ENCODE measurements around the gene SUSD6. TPM values are rescaled to one million over a fixed set of nuclear protein-coding genes. Genes with fewer than 3 reads are reported as not detected.
A peak's percentile ranks its signal among the peaks of the same experiment; 100 is the strongest.

Gene SUSD6
- total RNA-seq, 1 donor from 2014 or later = 49.0 TPM

DNA sequence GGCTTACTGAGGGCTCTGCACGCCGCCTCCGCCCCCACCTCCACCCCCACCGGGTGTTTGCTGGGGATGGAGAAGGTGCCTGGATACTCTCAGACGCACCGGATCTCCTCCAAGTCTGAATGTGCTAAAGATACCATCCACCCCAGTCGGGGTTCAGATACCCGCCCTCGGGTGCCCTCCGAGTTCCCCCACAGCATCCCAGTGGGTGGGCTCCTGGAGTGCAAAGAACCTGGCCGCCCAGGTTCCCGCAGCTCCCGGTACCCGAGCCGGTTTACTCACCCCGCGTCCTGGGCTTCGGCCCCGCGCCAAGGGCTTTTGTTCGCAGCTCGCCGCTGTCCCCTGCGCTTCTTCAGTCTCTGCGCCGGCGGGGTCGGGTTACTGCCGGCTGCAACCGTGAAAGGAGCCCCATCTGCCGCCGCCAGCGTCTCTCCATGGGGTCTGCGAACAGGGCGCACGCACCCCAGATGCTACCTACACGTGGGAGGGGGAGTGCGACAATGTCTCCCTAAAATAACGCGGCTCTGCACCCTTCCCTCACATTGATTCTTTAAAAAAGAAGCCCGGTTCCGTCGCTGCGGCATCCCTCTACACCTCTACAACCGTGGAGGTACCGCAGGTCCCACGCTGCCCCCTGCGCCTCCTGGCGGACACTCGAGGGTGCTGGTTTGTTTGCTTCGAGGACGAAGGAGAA is 37.0 kb upstream of the SUSD6 start, which contains the start of gene CCDC177:
CCDC177 (minus strand) TSS at position 609 of the 691 bp plus-strand sequence. CDS start 1,249 bp downstream, outside the sequence.
- DNase-seq (ENCODE audit: low read depth) = no peak
- Histone ChIP-seq H3K4me3 (ENCODE audit: low read depth, low read length) (no peak within 1 kb of the TSS), H3K27me3 (ENCODE audit: control insufficient read depth, insufficient read depth, low read length) (peaks cover 73% of the 10 kb centered on the region)

DNA sequence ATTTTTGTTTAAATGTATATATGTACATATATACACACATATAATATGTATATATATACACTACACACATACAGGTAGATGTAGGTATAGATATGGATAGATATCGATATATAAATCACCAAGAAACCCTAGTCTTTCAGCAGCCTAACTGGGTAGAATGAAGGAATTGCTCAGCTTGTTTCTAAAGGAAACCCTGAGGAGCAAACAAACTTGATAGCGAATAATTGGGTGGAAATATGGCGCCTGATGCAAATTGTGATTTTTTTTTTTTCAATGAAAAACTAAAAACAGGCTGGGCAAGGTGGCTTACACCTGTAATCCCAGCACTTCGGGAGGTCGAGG is 36.5 kb upstream of the SUSD6 start:
- DNase-seq (ENCODE audit: low read depth) = no peak
- TF ChIP-seq CTCF (IDR thresholded peaks at IDR 0.05; ENCODE audit: insufficient read depth, low read length, poor library complexity, severe bottlenecking) = no peak
- Histone ChIP-seq H3K27me3 (ENCODE audit: control insufficient read depth, insufficient read depth, low read length) (peaks cover 69% of the 10 kb centered on the region), H3K4me3 (ENCODE audit: low read depth, low read length) (no peak overlapping the region), H3K36me3 (ENCODE audit: control insufficient read depth, insufficient read depth, low read length) (no peaks in the 10 kb centered on the region)

More for the DNA sequence above, 37.0 kb upstream of the SUSD6 start, which contains the start of gene CCDC177:
- no peaks in the 10 kb centered on the region for H3K36me3 ChIP-seq (ENCODE audit: control insufficient read depth, insufficient read depth, low read length)
- TF ChIP-seq CTCF (IDR thresholded peaks at IDR 0.05; ENCODE audit: insufficient read depth, low read length, poor library complexity, severe bottlenecking) = peak; percentile 96

- no peak for DNase-seq (ENCODE audit: low read depth)
- no peaks in the 10 kb centered on the region for H3K36me3 ChIP-seq (ENCODE audit: control insufficient read depth, insufficient read depth, low read length)
- H3K27me3 ChIP-seq (ENCODE audit: control insufficient read depth, insufficient read depth, low read length) = peaks cover 31% of the 10 kb centered on the region
- no peak overlapping the region for H3K4me3 ChIP-seq (ENCODE audit: low read depth, low read length)
- no peak for TF ChIP-seq CTCF (IDR thresholded peaks at IDR 0.05; ENCODE audit: insufficient read depth, low read length, poor library complexity, severe bottlenecking)
Observed at GRCh38 chr14:69579476-69579875, 31.9 kb upstream of the SUSD6 start.

DNA sequence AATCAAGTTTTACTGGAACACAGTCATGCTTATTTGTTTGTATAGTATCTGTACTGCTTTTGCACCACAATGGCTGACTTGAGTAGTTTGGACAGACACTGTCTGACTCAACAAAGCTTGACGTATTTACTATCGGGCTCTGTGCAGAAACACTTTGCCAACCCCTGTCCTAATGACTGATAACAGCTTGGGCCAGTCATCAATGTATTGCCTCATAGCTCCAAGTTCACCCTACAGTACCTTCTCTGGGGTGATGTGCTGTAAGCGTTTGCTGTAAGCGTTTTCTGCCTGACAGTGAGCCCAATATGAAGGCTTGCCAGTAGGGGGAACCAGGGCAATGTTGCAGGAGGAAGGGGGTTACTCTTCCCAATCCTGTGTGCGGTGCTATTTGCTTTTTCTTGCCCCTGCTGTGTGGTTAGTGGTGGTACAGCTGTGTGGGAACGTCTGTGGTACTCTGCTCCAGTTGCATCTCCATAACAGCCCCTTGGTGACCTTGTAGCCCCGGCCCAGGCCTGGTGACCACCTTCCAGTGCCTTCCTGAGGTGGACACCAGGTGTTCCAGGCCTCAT is 31.3 kb upstream of the SUSD6 start:
- no peak overlapping the region for H3K4me3 ChIP-seq (ENCODE audit: low read depth, low read length)
- no peak for DNase-seq (ENCODE audit: low read depth)
- peaks cover 29% of the 10 kb centered on the region for H3K27me3 ChIP-seq (ENCODE audit: control insufficient read depth, insufficient read depth, low read length)
- TF ChIP-seq CTCF (IDR thresholded peaks at IDR 0.05; ENCODE audit: insufficient read depth, low read length, poor library complexity, severe bottlenecking) = peak; percentile 55
- H3K36me3 ChIP-seq (ENCODE audit: control insufficient read depth, insufficient read depth, low read length) = no peaks in the 10 kb centered on the region

DNA sequence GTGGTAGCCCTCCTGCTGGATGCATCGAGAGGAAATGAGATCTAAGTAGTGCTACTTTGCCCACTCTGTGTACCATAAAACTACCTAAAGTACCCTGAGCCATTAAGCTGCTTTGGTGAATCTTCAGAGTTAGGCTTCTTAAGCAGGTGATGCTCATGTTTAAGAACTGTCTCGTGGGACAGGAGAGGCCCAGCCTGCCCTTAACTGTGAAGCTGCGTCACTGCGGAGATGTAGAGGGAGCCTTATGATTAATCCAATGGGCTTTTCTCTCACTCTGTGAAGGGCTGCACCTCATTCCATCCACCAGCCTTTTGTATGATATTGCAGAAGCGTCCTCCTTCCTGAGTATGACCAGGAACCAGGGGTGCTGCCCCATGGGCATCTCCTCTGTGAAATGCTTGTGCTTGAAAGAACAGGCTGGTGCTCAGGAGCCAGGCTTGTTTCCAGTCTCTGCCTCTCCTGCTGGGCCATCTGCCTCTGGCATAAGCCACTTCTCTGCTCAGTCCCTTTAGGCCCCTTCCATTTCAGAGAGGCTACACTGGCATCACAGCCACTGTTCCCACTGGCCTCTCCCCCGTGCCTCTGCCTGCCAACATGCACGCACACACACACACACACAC is 30.0 kb upstream of the SUSD6 start:
- Histone ChIP-seq H3K27me3 (ENCODE audit: control insufficient read depth, insufficient read depth, low read length) (peaks cover 21% of the 10 kb centered on the region), H3K36me3 (ENCODE audit: control insufficient read depth, insufficient read depth, low read length) (no peaks in the 10 kb centered on the region)
- no peak for TF ChIP-seq CTCF (IDR thresholded peaks at IDR 0.05; ENCODE audit: insufficient read depth, low read length, poor library complexity, severe bottlenecking)

More for the DNA sequence above, 30.0 kb upstream of the SUSD6 start:
- no peak overlapping the region for H3K4me3 ChIP-seq (ENCODE audit: low read depth, low read length)
- DNase-seq (ENCODE audit: low read depth) = no peak
